ENCODE measurements around the gene FGD6.
"Not testable (repeated sequence)": the region's sequence is repeated elsewhere in the genome, so short reads cannot be mapped to it uniquely, and the experiment has no call there.

Gene FGD6

DNA sequence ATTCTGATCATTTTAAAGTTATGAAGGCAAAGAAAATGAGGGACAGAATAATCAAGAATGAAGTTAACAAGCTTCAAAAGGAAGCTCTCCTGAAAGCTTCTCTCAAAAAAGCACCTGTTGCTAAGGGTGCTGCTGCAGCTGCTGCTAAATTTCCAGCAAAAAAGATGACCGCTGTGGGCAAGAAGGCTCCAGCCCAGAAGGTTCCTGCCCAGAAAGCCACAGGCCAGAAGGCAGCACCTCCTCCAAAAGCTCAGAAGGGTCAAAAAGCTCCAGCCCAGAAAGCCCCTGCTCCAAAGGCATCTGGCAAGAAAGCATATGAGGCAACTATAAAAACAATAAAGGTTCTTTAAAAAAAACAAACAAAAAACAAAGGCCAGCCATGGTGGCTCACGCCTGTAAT, 91.2 kb downstream of the FGD6 start:
- no peak for DNase-seq (ENCODE audit: low spot score)

DNA sequence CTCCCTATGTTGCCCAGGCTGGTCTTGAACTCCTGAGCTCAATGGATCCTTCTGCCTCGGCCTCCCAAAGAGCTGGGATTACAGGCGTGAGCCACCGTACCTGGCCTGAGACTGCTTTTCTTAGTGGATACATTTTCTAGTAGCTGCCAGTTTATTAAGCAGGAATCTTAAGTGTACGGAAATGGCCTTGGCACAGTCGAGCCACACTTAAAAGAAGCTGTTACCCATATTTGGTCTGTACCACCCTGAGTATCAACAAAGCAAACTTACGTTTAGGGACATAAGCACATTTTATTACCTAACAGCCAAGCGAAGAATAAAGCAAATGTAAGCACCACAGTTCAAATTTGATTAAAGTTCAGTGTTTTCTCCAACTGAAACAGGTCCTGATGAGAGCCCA, 93.2 kb downstream of the FGD6 start:
- DNase-seq (ENCODE audit: low spot score) = no peak

- DNase-seq (ENCODE audit: low spot score) = no peak
Measured at GRCh38 chr12:95118788-95119179, 98.5 kb downstream of the FGD6 start.

DNA sequence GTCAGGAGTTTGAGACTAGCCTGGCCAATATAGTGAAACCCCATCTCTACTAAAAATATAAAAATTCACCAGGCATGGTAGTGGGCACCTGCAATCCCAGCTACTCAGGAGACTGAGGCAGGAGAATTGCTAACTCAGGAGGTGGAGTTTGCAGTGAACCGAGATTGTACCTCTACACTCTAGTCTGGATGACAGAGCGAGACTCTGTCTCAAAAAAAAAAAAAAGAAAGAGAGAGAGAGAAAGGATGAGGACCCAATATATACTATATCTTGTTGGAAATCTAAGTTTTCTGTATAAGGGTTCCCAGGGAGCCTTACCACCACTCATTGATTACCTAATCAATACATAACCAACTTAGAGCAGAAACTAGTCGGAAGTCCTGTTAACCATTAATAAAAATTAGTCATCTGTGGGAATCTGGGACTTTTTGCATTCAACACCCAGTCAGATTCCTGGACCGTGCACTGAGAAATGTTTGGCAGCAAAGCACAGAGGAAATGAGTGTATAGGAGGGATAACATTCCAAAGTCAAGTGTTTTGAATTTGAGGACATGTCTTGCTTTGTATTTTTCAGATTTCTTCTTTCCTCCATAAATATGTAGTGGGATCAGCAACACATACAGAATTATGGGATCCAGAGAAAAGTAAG, 99.0 kb downstream of the FGD6 start:
- DNase-seq (ENCODE audit: low spot score) = no peak

DNA sequence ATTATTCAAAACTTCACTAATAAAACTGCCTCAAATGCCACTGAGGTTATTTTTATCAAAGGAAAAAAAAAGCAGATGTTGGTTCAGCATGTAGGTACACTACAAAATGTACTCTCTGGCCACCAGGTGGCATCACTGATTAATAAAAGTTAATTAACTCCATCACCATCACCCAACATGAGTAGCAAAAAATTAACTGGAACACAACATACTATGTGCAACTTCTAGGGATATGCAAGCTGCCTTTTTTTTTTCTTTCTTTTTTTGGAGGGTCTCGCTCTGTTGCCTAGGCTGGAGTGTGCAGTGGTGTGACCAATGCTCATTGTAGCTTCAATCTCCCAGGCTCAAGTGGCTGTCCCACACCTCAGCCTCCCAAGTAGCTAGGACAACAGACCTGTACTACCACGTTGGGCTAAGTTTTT, 100.1 kb downstream of the FGD6 start:
- DNase-seq (ENCODE audit: low spot score) = peak; percentile 61

DNA sequence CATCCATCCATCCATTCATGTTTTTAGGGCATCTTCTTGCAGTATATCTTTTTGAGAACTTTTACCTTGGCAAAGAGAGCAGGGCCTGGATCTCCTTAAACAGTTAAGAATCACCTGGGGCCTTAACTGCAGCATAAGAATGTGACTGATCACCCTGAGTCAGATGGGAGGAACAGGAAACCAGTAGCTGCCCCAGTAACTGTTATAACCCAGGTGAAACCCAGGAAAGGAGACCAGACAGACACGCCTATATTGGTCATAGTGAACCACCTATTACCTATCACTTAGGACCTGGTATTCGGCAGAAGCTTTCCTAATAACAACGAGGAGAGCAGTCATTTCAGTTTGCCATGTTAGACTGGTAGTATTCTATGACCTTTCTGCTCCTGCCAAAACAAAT, 100.5 kb downstream of the FGD6 start:
- no peak for DNase-seq (ENCODE audit: low spot score)

DNA sequence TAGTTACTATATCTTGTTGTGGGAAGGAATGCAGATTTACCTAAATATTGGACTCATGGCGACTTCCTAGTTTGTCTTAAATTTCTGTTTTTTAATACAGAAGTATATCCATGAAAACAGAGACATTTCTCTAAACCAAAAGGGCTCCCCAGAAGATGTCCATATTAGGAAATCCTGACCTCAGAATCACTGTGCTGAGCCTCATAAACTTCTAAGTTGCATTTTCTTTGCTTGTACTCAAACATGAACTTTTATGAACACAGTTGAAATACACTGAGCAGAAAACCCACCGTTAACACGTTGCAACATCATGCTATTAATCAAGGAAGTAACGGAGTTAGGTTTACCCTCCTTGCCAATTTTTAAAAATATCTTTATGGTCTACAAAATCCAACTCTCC, 100.9 kb downstream of the FGD6 start:
- no peak for DNase-seq (ENCODE audit: low spot score)

GRCh38 chr12:95115641-95116040, 101.6 kb downstream of the FGD6 start:
- no peak for DNase-seq (ENCODE audit: low spot score)

- DNase-seq (ENCODE audit: low spot score) = no peak
Measured at GRCh38 chr12:95114766-95115405, 102.4 kb downstream of the FGD6 start.

GRCh38 chr12:95107362-95107761, 109.9 kb downstream of the FGD6 start:
- DNase-seq (ENCODE audit: low spot score) = no peak

DNA sequence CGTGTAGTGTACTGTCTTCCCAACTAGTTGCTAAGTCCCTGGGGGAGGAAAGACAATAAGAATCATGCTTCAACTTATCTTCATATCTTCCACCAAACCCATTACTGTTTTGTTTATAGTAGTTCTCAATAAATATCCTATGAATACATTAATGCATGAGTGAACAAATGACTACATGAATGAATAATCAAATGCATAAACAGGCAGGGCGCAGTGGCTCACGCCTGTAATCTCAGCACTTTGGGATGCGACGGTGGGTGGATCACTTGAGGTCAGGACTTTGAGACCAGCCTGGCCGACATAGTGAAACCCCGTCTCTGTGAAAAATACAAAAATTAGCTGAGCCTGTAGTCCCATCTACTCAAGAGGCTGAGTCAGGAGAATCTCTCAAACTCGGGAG, 111.7 kb downstream of the FGD6 start:
- DNase-seq (ENCODE audit: low spot score) = no peak

DNA sequence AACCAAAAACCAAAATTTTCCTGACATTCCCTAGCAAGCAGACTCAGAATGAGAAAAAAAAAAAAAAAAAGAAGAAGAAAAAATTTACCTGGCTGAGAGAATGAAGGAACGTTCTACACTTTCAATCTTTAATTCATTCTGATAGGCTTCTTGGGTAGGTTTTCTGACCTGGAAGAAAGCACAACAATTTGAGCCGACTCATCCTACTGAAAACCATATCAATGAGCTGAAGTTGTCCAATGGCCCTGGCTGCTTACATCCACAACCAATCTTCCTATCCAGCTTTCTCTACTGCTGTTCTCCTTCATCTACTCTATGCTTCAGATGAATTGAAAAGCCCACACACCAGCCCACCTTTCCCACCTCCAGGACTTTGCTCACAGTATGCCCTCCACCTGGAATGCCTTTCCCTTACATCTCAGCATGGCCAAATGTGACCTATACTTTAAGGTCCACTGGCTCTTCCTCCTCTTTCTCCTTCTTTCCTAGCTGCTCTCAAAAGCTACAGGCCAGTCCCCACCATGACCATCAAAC, 112.3 kb downstream of the FGD6 start:
- no peak for DNase-seq (ENCODE audit: low spot score)

DNA sequence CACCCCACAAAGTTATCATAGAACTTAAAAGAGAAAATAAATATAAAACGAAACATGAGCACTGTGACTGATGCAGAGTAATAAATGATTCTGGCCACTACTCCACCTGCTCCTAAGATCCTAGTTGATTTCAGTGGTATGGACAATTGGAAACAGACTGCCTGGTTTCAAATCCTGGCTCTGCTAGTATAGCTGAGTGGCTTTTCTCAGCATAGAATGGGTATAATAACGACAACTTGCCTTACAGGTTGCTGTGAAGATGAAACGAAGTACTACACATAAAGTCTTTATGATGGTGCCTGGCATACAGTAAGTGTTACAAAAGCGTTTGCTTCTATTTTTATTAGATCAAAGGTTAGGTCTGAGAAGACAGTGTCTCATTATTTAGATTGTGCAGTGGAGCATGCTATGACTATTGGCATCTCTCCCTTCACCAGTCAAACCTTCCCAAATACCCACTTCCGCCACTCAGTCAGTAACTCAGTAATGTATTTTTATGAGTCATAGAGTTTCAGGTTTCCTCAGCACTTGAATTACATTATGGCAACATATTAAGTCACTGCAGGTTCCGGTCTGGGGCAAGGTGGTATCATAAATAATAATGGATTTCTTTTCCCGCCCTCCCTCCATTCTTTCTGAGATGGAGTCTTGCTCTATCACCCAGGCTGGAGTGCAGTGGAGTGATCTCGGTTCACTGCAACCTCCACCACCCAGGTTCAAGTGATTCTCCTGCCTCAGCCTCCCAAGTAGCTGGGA, 114.2 kb downstream of the FGD6 start:
- no peak for DNase-seq (ENCODE audit: low spot score)

DNA sequence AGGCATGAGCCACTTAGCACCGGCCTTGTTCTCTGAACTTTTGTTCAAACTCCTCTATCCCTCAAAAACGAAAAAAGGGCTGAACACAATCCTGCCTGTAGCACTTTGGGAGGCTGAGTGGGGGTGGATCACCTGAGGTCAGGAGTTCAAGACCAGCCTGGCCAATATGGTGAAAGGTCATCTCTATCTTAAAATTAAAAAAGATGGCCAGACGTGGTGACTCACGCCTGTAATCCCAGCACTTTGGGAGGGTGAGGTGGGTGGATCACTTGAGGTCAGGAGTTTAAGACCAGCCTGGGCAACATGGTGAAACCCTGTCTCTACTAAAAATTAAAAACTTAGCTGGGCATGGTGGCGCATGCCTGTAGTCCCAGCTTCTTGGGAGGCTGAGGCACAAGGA, 115.3 kb downstream of the FGD6 start:
- DNase-seq (ENCODE audit: low spot score) = not testable (repeated sequence)

GRCh38 chr12:95100264-95101190, 116.7 kb downstream of the FGD6 start:
- DNase-seq (ENCODE audit: low spot score) = no peak

DNA sequence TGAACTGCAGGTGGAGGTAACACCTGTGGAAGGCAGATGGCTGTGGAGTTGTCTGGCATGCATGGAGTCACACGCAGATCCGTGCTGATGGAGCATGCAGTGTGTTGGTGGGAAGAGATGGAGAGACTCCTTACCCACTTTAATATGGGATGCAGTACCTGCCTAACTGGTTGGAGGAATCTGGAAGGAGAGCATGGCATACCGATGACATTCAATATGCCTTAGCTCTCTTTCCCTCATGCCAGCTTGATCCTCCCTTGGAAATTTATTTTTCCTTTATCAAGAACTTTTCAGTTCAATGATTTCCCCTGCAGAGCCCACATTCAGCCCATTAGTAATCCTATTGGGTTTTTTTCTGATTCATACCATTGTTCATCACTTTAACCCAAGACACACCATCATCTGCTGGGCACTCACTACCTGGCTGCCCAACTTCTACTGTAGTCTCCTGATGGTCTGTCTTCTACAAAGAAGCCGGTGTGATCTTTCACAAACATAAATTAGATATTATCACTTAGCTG, 117.9 kb downstream of the FGD6 start:
- DNase-seq (ENCODE audit: low spot score) = no peak

DNA sequence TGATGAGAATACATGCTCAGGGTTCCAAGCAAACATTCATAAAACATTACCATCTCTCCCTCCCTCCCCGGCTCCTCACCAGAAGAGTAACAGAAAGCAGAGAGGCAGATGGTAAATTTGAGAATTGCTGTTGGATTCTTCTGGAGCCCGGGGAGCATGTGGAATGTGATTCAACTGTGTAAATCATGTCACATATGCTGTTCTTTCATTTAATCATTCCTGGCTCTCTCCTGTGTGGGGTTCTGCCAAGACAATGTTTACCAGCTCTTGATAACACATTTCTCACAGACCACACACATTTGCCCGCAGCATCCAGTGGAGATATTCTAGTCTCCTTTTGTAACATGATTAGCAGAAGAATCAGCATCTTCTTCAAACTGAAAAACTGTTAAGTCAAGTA, 120.4 kb downstream of the FGD6 start:
- DNase-seq (ENCODE audit: low spot score) = no peak

DNA sequence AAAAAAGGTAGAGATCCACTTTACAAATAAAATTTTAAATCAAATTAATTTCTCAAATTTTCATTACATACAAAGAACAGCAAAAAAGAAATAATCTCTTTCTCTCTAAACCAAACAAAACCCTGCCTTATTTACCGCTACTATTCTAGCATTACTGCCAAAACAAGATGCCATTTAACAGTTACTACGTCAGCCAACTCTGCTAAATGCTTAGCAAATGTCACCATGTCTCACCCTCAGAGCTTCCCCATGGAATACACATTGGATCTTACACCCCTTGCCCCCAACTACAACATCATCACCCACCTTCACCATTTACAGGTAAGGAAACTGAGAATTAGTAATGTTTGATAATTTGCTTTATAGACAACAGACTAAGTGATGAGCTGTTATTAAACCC, 120.9 kb downstream of the FGD6 start:
- no peak for DNase-seq (ENCODE audit: low spot score)

DNA sequence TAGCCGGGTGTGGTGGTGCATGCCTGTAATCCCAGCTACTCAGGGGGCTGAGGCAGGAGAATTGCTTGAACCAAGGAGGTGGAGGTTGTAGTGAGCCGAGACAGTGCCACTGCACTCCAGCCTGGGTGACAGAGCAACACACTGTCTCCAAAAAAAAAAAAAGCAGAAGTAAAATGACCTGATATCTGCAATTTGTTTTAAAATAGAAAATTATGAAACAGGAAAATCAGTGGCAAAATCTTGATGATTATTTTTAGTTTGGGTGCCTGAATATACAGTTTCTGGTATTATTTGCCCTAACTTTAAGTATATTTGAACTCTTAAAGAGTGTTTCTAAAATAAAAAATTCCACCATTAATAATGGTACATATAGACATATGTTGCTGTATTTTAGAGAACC, 121.4 kb downstream of the FGD6 start:
- not testable (repeated sequence) for DNase-seq (ENCODE audit: low spot score)

- no peak for DNase-seq (ENCODE audit: low spot score)
Measured at GRCh38 chr12:95089462-95089861, 127.8 kb downstream of the FGD6 start.

- no peak for DNase-seq (ENCODE audit: low spot score)
Measured at GRCh38 chr12:95088379-95088778, 128.9 kb downstream of the FGD6 start.

GRCh38 chr12:95085612-95086011, 131.7 kb downstream of the FGD6 start:
- DNase-seq (ENCODE audit: low spot score) = no peak
